SK-N-SH treated with all-trans-retinoic acid at 6 μM for 48 hours (cell line): ENCODE data around the gene ARHGAP15.

Source experiments
- ATAC-seq: fragments of 200-7000 bp; cut with Tn5 transposase; 3 replicates; pipeline ENCODE4 v1.9.1; 2020; ENCODE audit warnings: mild to moderate bottlenecking, moderate library complexity
- ARNTL ChIP-seq: fragments of 450-650 bp; formaldehyde crosslinking; IDR thresholded peaks from 2 replicates; pipeline ENCODE4 v1.5.0; 2020; ENCODE audit warnings: low read depth, mild to moderate bottlenecking, moderate library complexity, borderline replicate concordance
- BACH2 ChIP-seq: fragments of 250-450 bp; sonication (Bioruptor Pico); IDR thresholded peaks from 2 replicates; pipeline ENCODE4 v1.9.0; 2021; ENCODE audit warnings: mild to moderate bottlenecking, borderline replicate concordance
- CSDC2 ChIP-seq: fragments of 250-450 bp; sonication (Bioruptor Pico); IDR thresholded peaks from 2 replicates; pipeline ENCODE4 v1.5.0; 2020; ENCODE audit warnings: mild to moderate bottlenecking, moderate library complexity
- ESRRG ChIP-seq: fragments of 250-450 bp; sonication (Bioruptor Pico); IDR thresholded peaks from 2 replicates; pipeline ENCODE4 v1.6.1; 2021; ENCODE audit warnings: mild to moderate bottlenecking
- GLIS3 ChIP-seq: fragments of 250-450 bp; sonication (Bioruptor Pico); IDR thresholded peaks from 2 replicates; pipeline ENCODE4 v1.5.0; 2020; ENCODE audit warnings: mild to moderate bottlenecking, moderate library complexity
- ISL1 ChIP-seq: fragments of 250-450 bp; sonication (Bioruptor Pico); IDR thresholded peaks from 2 replicates; pipeline ENCODE4 v2.1.2; 2022; ENCODE audit warnings: mild to moderate bottlenecking, moderate library complexity
- OSR1 ChIP-seq: fragments of 250-450 bp; sonication (Bioruptor Pico); IDR thresholded peaks from 2 replicates; pipeline ENCODE4 v1.8.0; 2022; ENCODE audit warnings: moderate library complexity, mild to moderate bottlenecking, inconsistent platforms
- PPARA ChIP-seq: fragments of 250-450 bp; sonication (Bioruptor Pico); IDR thresholded peaks from 2 replicates; pipeline ENCODE4 v1.5.0; 2020; ENCODE audit warnings: mild to moderate bottlenecking, borderline replicate concordance
- RARB ChIP-seq: fragments of 250-450 bp; sonication (Bioruptor Pico); IDR thresholded peaks from 2 replicates; pipeline ENCODE4 v1.8.0; 2021; ENCODE audit warnings: mild to moderate bottlenecking, moderate library complexity
- SNAI2 ChIP-seq: fragments of 250-450 bp; sonication (Bioruptor Pico); IDR thresholded peaks from 2 replicates; pipeline ENCODE4 v1.5.0; 2020; ENCODE audit warnings: mild to moderate bottlenecking, moderate library complexity
- TCF4 ChIP-seq: fragments of 250-450 bp; sonication (Bioruptor Pico); IDR thresholded peaks from 2 replicates; pipeline ENCODE4 v1.8.0; 2021; ENCODE audit warnings: mild to moderate bottlenecking, moderate library complexity, borderline replicate concordance
- TOX ChIP-seq: fragments of 250-450 bp; sonication (Bioruptor Pico); IDR thresholded peaks from 2 replicates; pipeline ENCODE4 v1.8.0; 2021; ENCODE audit warnings: mild to moderate bottlenecking, moderate library complexity, borderline replicate concordance
- ZC3H10 ChIP-seq: fragments of 250-450 bp; sonication (Bioruptor Pico); IDR thresholded peaks from 2 replicates; pipeline ENCODE4 v1.5.1; 2021; ENCODE audit warnings: mild to moderate bottlenecking, moderate library complexity
- ZFP3 ChIP-seq: fragments of 250-450 bp; sonication (Bioruptor Pico); IDR thresholded peaks from 2 replicates; pipeline ENCODE4 v1.5.0; 2020; ENCODE audit warnings: mild to moderate bottlenecking, moderate library complexity
- ZFP30 ChIP-seq: fragments of 450-650 bp; formaldehyde crosslinking; IDR thresholded peaks from 2 replicates; pipeline ENCODE4 v1.5.0; 2022; ENCODE audit warnings: mild to moderate bottlenecking, moderate library complexity
- ZNF70 ChIP-seq: fragments of 450-650 bp; formaldehyde crosslinking; IDR thresholded peaks from 2 replicates; pipeline ENCODE4 v1.5.0; 2020; ENCODE audit warnings: mild to moderate bottlenecking, moderate library complexity
- TF ChIP-seq, protein P1 (sequence below): fragments of 250-450 bp; sonication (Bioruptor Pico); IDR thresholded peaks from 2 replicates; pipeline ENCODE4 v1.8.0; 2021; ENCODE audit warnings: low read depth, mild to moderate bottlenecking, moderate library complexity, borderline replicate concordance
- TF ChIP-seq, protein P2 (sequence below): fragments of 250-450 bp; sonication (Bioruptor Pico); IDR thresholded peaks from 2 replicates; pipeline ENCODE4 v1.5.1; 2020; ENCODE audit warnings: low read depth, mild to moderate bottlenecking, moderate library complexity
- TF ChIP-seq, protein P3 (sequence below): fragments of 250-450 bp; sonication (Bioruptor Pico); IDR thresholded peaks from 2 replicates; pipeline ENCODE4 v1.8.0; 2020; ENCODE audit warnings: mild to moderate bottlenecking, moderate library complexity, borderline replicate concordance
- TF ChIP-seq, protein P4 (sequence below): fragments of 250-450 bp; sonication (Bioruptor Pico); IDR thresholded peaks from 2 replicates; pipeline ENCODE4 v1.5.1; 2021; ENCODE audit warnings: mild to moderate bottlenecking, moderate library complexity

ARHGAP15 gene

DNA sequence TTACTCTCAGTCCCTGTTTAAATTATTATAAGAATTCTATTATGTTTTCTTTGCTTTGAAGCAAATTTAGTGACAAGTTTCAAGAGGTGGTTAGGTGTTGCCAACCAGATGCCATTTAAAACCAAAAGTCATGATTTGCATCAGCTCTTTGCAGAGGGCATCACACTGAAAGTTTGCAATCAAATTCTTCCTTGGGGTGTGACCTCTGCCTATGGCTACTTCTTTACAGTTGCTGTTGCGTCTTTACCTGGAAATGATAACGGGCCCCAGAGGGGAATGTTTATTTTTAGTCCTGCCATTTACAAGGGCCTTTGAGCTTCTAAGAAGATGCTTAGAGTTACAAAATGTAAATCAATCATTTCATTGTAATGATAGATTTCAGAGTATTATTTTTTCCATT is 561.0 kb downstream of the ARHGAP15 start (continued):
- TF ChIP-seq, protein P1, sequence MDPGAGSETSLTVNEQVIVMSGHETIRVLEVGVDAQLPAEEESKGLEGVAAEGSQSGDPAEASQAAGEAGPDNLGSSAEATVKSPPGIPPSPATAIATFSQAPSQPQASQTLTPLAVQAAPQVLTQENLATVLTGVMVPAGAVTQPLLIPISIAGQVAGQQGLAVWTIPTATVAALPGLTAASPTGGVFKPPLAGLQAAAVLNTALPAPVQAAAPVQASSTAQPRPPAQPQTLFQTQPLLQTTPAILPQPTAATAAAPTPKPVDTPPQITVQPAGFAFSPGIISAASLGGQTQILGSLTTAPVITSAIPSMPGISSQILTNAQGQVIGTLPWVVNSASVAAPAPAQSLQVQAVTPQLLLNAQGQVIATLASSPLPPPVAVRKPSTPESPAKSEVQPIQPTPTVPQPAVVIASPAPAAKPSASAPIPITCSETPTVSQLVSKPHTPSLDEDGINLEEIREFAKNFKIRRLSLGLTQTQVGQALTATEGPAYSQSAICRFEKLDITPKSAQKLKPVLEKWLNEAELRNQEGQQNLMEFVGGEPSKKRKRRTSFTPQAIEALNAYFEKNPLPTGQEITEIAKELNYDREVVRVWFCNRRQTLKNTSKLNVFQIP (CRISPR knock-in tag) = no peak

DNA sequence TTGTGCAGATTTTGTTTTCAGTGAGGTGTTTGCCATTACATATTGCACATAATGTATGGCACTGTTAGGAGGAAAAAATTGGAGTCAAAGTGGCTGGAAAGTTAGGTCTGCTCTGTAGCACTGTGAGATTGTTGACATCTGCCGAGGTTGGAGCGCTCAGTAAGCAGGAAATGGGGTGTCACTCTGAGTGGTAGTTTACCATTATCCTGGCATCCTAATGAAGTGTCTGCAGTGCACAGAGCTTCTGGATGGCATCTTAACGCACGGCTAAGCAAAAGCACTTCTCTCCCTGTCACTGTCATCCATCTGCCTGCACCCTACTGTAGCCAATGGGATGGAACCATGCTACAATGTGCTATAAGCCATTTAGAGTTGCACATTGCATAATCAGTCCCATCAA is 561.9 kb downstream of the ARHGAP15 start:
- ATAC-seq = no peak
- TF ChIP-seq TOX (CRISPR knock-in tag) (no peak), ESRRG (no peak), PPARA (CRISPR knock-in tag) (no peak), TCF4 (no peak), ZC3H10 (CRISPR knock-in tag) (no peak), CSDC2 (CRISPR knock-in tag) (no peak), ZNF70 (CRISPR knock-in tag) (no peak), OSR1 (CRISPR knock-in tag) (no peak), ISL1 (CRISPR knock-in tag) (no peak), ARNTL (CRISPR knock-in tag) (no peak), BACH2 (CRISPR knock-in tag) (no peak), RARB (CRISPR knock-in tag) (no peak), SNAI2 (CRISPR knock-in tag) (no peak), ZFP30 (CRISPR knock-in tag) (no peak)
- TF ChIP-seq, protein P2, sequence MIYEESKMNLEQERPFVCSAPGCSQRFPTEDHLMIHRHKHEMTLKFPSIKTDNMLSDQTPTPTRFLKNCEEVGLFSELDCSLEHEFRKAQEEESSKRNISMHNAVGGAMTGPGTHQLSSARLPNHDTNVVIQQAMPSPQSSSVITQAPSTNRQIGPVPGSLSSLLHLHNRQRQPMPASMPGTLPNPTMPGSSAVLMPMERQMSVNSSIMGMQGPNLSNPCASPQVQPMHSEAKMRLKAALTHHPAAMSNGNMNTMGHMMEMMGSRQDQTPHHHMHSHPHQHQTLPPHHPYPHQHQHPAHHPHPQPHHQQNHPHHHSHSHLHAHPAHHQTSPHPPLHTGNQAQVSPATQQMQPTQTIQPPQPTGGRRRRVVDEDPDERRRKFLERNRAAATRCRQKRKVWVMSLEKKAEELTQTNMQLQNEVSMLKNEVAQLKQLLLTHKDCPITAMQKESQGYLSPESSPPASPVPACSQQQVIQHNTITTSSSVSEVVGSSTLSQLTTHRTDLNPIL (CRISPR knock-in tag) = no peak
- TF ChIP-seq, protein P1 (CRISPR knock-in tag) = no peak
- TF ChIP-seq, protein P3, sequence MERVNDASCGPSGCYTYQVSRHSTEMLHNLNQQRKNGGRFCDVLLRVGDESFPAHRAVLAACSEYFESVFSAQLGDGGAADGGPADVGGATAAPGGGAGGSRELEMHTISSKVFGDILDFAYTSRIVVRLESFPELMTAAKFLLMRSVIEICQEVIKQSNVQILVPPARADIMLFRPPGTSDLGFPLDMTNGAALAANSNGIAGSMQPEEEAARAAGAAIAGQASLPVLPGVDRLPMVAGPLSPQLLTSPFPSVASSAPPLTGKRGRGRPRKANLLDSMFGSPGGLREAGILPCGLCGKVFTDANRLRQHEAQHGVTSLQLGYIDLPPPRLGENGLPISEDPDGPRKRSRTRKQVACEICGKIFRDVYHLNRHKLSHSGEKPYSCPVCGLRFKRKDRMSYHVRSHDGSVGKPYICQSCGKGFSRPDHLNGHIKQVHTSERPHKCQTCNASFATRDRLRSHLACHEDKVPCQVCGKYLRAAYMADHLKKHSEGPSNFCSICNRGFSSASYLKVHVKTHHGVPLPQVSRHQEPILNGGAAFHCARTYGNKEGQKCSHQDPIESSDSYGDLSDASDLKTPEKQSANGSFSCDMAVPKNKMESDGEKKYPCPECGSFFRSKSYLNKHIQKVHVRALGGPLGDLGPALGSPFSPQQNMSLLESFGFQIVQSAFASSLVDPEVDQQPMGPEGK = no peak

DNA sequence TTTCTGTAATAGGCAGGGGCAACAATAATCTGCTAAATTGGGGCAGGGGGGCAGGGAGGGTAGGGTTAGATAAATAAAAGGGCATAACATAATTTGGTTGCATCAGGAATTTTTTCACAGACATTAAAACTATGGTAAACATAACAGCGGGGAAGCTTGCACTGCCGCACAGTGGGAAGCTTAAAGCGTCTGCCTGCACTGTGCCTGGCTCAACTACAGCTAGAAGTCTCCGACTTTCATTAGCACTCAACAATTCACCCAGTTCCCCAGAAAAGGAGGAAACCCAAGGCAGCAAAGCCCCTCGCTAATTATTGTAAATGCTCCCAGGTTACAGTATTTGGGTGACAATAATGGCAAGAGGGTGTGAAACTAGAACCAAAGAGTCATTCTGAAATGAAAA is 562.9 kb downstream of the ARHGAP15 start:
- TF ChIP-seq, protein P4, sequence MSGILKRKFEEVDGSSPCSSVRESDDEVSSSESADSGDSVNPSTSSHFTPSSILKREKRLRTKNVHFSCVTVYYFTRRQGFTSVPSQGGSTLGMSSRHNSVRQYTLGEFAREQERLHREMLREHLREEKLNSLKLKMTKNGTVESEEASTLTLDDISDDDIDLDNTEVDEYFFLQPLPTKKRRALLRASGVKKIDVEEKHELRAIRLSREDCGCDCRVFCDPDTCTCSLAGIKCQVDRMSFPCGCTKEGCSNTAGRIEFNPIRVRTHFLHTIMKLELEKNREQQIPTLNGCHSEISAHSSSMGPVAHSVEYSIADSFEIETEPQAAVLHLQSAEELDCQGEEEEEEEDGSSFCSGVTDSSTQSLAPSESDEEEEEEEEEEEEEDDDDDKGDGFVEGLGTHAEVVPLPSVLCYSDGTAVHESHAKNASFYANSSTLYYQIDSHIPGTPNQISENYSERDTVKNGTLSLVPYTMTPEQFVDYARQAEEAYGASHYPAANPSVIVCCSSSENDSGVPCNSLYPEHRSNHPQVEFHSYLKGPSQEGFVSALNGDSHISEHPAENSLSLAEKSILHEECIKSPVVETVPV (CRISPR knock-in tag) = no peak
- no peak for TF ChIP-seq ZFP3 (CRISPR knock-in tag)
- no peak for TF ChIP-seq ESRRG
- TF ChIP-seq, protein P2 (CRISPR knock-in tag) = no peak
- TF ChIP-seq SNAI2 (CRISPR knock-in tag) = no peak
- ATAC-seq = no peak

DNA sequence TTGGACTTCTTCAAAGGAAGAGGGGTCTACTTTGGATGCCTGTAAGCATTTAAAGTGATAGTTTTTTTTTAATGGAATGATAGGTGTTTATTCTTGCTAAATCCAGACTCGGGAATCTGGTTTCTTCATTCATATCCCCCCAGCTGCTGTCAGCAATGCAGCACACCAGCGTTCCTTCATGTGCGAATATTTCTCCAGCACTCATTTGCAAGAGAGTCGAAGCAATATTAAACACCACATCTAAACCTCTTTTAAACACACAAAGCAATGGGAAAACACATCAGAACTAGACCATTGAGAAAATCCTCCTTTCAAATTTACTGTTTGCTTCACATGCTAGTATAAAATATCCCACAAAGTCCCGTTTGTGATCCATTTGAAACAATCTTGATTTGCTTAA is 563.7 kb downstream of the ARHGAP15 start:
- no peak for ATAC-seq
- TF ChIP-seq, protein P1 (CRISPR knock-in tag) = no peak
- TF ChIP-seq GLIS3 (CRISPR knock-in tag) = no peak
- no peak for TF ChIP-seq ZC3H10 (CRISPR knock-in tag)
- TF ChIP-seq TCF4 = no peak
- TF ChIP-seq, protein P3 = no peak
- TF ChIP-seq ZNF70 (CRISPR knock-in tag) = no peak
- no peak for TF ChIP-seq RARB (CRISPR knock-in tag)
